ENCODE measurements around the gene CH25H. TPM values are rescaled to one million over a fixed set of nuclear protein-coding genes. Genes with fewer than 3 reads are reported as not detected.
"Not testable (repeated sequence)": the region's sequence is repeated elsewhere in the genome, so short reads cannot be mapped to it uniquely, and the experiment has no call there.

CH25H gene, protein sequence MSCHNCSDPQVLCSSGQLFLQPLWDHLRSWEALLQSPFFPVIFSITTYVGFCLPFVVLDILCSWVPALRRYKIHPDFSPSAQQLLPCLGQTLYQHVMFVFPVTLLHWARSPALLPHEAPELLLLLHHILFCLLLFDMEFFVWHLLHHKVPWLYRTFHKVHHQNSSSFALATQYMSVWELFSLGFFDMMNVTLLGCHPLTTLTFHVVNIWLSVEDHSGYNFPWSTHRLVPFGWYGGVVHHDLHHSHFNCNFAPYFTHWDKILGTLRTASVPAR
- total RNA-seq: 5.8 and 13.0 TPM in 2 replicates

GRCh38 chr10:89207181-89207800, at the start of gene CH25H:
Gene CH25H, minus strand, starts transcription at chr10:89207317. Its CDS starts 25 bp downstream, at chr10:89207292.
- H4K20me1 ChIP-seq (ENCODE audit: insufficient read depth, low read length): no peaks in the 10 kb centered on the region
- DNase-seq (ENCODE audit: insufficient read length, low spot score, missing footprints): peak; percentile 93
- H3K4me1 ChIP-seq (ENCODE audit: insufficient read depth, low read length): peaks cover 18% of the 10 kb centered on the region
- H3K36me3 ChIP-seq (ENCODE audit: insufficient read depth, low read length): no peaks in the 10 kb centered on the region
- peak within 1 kb of the TSS; percentile 66 for H3K27ac ChIP-seq (ENCODE audit: low read depth, low read length)
- no peak for TF ChIP-seq CTCF (IDR thresholded peaks at IDR 0.05; ENCODE audit: extremely low read depth, low read depth, low read length)
- peaks cover 15% of the 10 kb centered on the region for H3K27me3 ChIP-seq (ENCODE audit: insufficient read depth, low read length)
- peak within 1 kb of the TSS; percentile 96 for H2AFZ ChIP-seq (ENCODE audit: low read length)
- peak within 1 kb of the TSS; percentile 95 for H3K4me2 ChIP-seq (ENCODE audit: insufficient read depth, low read length)
- peak within 1 kb of the TSS; percentile 73 for H3K4me3 ChIP-seq (ENCODE audit: insufficient read depth, low read length)
- H3K9me3 ChIP-seq (ENCODE audit: low read depth, low read length): no peaks in the 10 kb centered on the region
- no peaks in the 10 kb centered on the region for H3K79me2 ChIP-seq (ENCODE audit: insufficient read depth, low read length)

- Histone ChIP-seq H3K79me2 (ENCODE audit: insufficient read depth, low read length) (peaks cover 2% of the 10 kb centered on the region), H3K4me1 (ENCODE audit: insufficient read depth, low read length) (peaks cover 10% of the 10 kb centered on the region), H3K27me3 (ENCODE audit: insufficient read depth, low read length) (no peaks in the 10 kb centered on the region), H3K4me3 (ENCODE audit: insufficient read depth, low read length) (no peak overlapping the region), H3K4me2 (ENCODE audit: insufficient read depth, low read length) (no peak overlapping the region), H3K27ac (ENCODE audit: low read depth, low read length) (no peak overlapping the region), H3K9me3 (ENCODE audit: low read depth, low read length) (no peaks in the 10 kb centered on the region), H4K20me1 (ENCODE audit: insufficient read depth, low read length) (no peaks in the 10 kb centered on the region), H2AFZ (ENCODE audit: low read length) (no peak overlapping the region), H3K36me3 (ENCODE audit: insufficient read depth, low read length) (no peaks in the 10 kb centered on the region)
- no peak for TF ChIP-seq CTCF (IDR thresholded peaks at IDR 0.05; ENCODE audit: extremely low read depth, low read depth, low read length)
- no peak for DNase-seq (ENCODE audit: insufficient read length, low spot score, missing footprints)
Measured at GRCh38 chr10:89256340-89256739, 49.2 kb upstream of the CH25H start.

- H3K4me2 ChIP-seq (ENCODE audit: insufficient read depth, low read length): no peak overlapping the region
- H3K27ac ChIP-seq (ENCODE audit: low read depth, low read length): no peak overlapping the region
- no peak for DNase-seq (ENCODE audit: insufficient read length, low spot score, missing footprints)
- no peak overlapping the region for H2AFZ ChIP-seq (ENCODE audit: low read length)
- no peaks in the 10 kb centered on the region for H3K9me3 ChIP-seq (ENCODE audit: low read depth, low read length)
- H3K4me1 ChIP-seq (ENCODE audit: insufficient read depth, low read length): peaks cover 10% of the 10 kb centered on the region
- no peaks in the 10 kb centered on the region for H3K36me3 ChIP-seq (ENCODE audit: insufficient read depth, low read length)
- H4K20me1 ChIP-seq (ENCODE audit: insufficient read depth, low read length): no peaks in the 10 kb centered on the region
- no peak overlapping the region for H3K4me3 ChIP-seq (ENCODE audit: insufficient read depth, low read length)
- H3K27me3 ChIP-seq (ENCODE audit: insufficient read depth, low read length): no peaks in the 10 kb centered on the region
- H3K79me2 ChIP-seq (ENCODE audit: insufficient read depth, low read length): peaks cover 8% of the 10 kb centered on the region
- TF ChIP-seq CTCF (IDR thresholded peaks at IDR 0.05; ENCODE audit: extremely low read depth, low read depth, low read length): no peak
Measured at GRCh38 chr10:89255793-89256192, 48.7 kb upstream of the CH25H start.

GRCh38 chr10:89255091-89255579, 48.0 kb upstream of the CH25H start:
- Histone ChIP-seq H3K4me1 (ENCODE audit: insufficient read depth, low read length) (peaks cover 11% of the 10 kb centered on the region), H3K79me2 (ENCODE audit: insufficient read depth, low read length) (peaks cover 14% of the 10 kb centered on the region)
- H2AFZ ChIP-seq (ENCODE audit: low read length); H3K9me3 ChIP-seq (ENCODE audit: low read depth, low read length); H4K20me1 ChIP-seq (ENCODE audit: insufficient read depth, low read length); DNase-seq (ENCODE audit: insufficient read length, low spot score, missing footprints); H3K36me3 ChIP-seq (ENCODE audit: insufficient read depth, low read length); H3K4me3 ChIP-seq (ENCODE audit: insufficient read depth, low read length); H3K27me3 ChIP-seq (ENCODE audit: insufficient read depth, low read length); H3K4me2 ChIP-seq (ENCODE audit: insufficient read depth, low read length); H3K27ac ChIP-seq (ENCODE audit: low read depth, low read length): not testable (repeated sequence)

Data from osteoblast (primary cell).